HEK293 (cell line): ENCODE results near the gene GARIN5B.

Source experiments
- EGR2 ChIP-seq: fragments of 450-650 bp; formaldehyde crosslinking; IDR thresholded peaks from 2 replicates; pipeline ENCODE4 v1.5.1; 2016; ENCODE audit warnings: low read depth, missing biosample characterization, missing genetic modification characterization
- KLF8 ChIP-seq: fragments of 450-650 bp; formaldehyde crosslinking; IDR thresholded peaks from 2 replicates; pipeline ENCODE4 v1.5.1; 2016; ENCODE audit warnings: missing biosample characterization, missing genetic modification characterization
- SCRT1 ChIP-seq: fragments of 450-650 bp; formaldehyde crosslinking; IDR thresholded peaks from 2 replicates; pipeline ENCODE4 v1.5.1; 2016; ENCODE audit warnings: missing biosample characterization, missing genetic modification characterization, borderline replicate concordance
- SP3 ChIP-seq: fragments of 450-650 bp; formaldehyde crosslinking; IDR thresholded peaks from 2 replicates; pipeline ENCODE4 v1.5.1; 2016; ENCODE audit warnings: missing biosample characterization, missing genetic modification characterization
- ZNF174 ChIP-seq: fragments of 450-650 bp; formaldehyde crosslinking; IDR thresholded peaks from 2 replicates; pipeline ENCODE4 v1.5.0; 2017; ENCODE audit warnings: missing biosample characterization, mild to moderate bottlenecking, missing genetic modification characterization
- ZNF544 ChIP-seq: fragments of 450-650 bp; formaldehyde crosslinking; IDR thresholded peaks from 2 replicates; pipeline ENCODE4 v1.5.0; 2017; ENCODE audit warnings: missing biosample characterization, missing genetic modification characterization
- ZNF548 ChIP-seq: fragments of 450-650 bp; formaldehyde crosslinking; IDR thresholded peaks from 2 replicates; pipeline ENCODE4 v1.5.1; 2016; ENCODE audit warnings: missing biosample characterization, missing genetic modification characterization
- TF ChIP-seq, protein P1 (sequence below): fragments of 450-650 bp; formaldehyde crosslinking; IDR thresholded peaks from 2 replicates; pipeline ENCODE4 v1.5.1; 2016; ENCODE audit warnings: missing biosample characterization, missing genetic modification characterization
- TF ChIP-seq, protein P2 (sequence below): fragments of 450-650 bp; formaldehyde crosslinking; IDR thresholded peaks from 2 replicates; pipeline ENCODE4 v1.5.1; 2016; ENCODE audit warnings: missing biosample characterization, missing genetic modification characterization
- TF ChIP-seq, protein P3 (sequence below): fragments of 450-650 bp; formaldehyde crosslinking; IDR thresholded peaks from 2 replicates; pipeline ENCODE4 v1.5.1; 2016; ENCODE audit warnings: missing biosample characterization, missing genetic modification characterization

DNA sequence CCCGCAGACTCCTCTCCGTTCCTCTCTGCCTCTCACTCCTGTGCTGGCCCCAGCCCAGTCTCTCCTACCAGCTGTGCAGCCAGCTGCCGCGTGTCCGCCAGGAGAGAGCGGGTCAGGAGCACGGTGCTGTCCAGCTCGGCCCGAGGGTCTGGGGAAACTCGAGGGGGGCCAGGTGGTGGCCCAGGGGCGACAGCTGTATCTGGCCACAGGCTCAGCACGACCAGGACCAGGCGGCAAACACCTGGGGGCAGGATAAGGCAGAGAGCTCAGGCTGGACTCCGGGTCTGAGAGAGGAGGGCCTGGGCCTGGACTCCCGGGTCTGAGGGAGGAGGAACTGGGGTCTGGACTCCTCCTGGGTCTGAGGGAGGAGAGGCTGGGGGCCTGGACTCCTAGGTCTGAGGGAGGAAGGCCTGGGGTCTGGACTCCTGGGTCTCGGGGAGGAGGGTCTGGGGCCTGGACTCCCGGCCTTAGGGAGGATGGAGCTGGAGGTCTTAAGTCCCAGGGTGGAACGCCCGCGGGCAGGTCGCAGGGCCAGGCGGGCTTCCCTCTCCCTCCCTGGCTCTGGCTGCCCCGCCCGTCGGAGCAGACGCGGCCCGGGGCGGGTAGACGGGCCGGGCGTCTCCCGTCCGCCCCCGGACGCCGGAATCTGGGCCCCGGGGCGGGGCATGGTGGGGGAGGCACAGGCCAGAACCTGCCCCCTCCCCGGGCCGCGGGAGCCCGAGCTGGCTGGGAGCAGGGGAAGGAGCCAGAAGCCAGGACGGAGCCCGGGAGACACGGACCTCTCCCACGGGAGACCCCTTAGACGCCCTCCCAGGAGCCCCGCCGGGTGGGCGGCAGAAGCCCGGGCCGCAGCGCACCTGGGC, 5.9 kb upstream of the GARIN5B start:
- no peak for TF ChIP-seq ZNF174 (tag by site-specific recombination)
- no peak for TF ChIP-seq ZNF544 (tag by site-specific recombination)
- TF ChIP-seq, protein P1, sequence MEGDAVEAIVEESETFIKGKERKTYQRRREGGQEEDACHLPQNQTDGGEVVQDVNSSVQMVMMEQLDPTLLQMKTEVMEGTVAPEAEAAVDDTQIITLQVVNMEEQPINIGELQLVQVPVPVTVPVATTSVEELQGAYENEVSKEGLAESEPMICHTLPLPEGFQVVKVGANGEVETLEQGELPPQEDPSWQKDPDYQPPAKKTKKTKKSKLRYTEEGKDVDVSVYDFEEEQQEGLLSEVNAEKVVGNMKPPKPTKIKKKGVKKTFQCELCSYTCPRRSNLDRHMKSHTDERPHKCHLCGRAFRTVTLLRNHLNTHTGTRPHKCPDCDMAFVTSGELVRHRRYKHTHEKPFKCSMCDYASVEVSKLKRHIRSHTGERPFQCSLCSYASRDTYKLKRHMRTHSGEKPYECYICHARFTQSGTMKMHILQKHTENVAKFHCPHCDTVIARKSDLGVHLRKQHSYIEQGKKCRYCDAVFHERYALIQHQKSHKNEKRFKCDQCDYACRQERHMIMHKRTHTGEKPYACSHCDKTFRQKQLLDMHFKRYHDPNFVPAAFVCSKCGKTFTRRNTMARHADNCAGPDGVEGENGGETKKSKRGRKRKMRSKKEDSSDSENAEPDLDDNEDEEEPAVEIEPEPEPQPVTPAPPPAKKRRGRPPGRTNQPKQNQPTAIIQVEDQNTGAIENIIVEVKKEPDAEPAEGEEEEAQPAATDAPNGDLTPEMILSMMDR: no peak
- TF ChIP-seq SP3: peak; percentile 60
- TF ChIP-seq, protein P2, sequence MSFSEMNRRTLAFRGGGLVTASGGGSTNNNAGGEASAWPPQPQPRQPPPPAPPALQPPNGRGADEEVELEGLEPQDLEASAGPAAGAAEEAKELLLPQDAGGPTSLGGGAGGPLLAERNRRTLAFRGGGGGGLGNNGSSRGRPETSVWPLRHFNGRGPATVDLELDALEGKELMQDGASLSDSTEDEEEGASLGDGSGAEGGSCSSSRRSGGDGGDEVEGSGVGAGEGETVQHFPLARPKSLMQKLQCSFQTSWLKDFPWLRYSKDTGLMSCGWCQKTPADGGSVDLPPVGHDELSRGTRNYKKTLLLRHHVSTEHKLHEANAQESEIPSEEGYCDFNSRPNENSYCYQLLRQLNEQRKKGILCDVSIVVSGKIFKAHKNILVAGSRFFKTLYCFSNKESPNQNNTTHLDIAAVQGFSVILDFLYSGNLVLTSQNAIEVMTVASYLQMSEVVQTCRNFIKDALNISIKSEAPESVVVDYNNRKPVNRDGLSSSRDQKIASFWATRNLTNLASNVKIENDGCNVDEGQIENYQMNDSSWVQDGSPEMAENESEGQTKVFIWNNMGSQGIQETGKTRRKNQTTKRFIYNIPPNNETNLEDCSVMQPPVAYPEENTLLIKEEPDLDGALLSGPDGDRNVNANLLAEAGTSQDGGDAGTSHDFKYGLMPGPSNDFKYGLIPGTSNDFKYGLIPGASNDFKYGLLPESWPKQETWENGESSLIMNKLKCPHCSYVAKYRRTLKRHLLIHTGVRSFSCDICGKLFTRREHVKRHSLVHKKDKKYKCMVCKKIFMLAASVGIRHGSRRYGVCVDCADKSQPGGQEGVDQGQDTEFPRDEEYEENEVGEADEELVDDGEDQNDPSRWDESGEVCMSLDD (tag by site-specific recombination): no peak
- peak; percentile 28; the same call in 1 of the 2 replicates for TF ChIP-seq KLF8 (tag by site-specific recombination)
- TF ChIP-seq EGR2 (tag by site-specific recombination): peak; percentile 76
- TF ChIP-seq SCRT1 (tag by site-specific recombination): no peak
- TF ChIP-seq ZNF548 (tag by site-specific recombination): no peak
- TF ChIP-seq, protein P3, sequence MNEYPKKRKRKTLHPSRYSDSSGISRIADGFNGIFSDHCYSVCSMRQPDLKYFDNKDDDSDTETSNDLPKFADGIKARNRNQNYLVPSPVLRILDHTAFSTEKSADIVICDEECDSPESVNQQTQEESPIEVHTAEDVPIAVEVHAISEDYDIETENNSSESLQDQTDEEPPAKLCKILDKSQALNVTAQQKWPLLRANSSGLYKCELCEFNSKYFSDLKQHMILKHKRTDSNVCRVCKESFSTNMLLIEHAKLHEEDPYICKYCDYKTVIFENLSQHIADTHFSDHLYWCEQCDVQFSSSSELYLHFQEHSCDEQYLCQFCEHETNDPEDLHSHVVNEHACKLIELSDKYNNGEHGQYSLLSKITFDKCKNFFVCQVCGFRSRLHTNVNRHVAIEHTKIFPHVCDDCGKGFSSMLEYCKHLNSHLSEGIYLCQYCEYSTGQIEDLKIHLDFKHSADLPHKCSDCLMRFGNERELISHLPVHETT: no peak
